GM04503 (cell line): ENCODE results near the gene RMDN2.

Source experiments
- DNase-seq: peaks from one replicate; pipeline ENCODE4 v3.0.0-alpha.2; 2012; ENCODE audit warnings: low read depth

The RMDN2 gene

GRCh38 chr2:37925063-37925897 lies at the start of gene RMDN2:
TSS of gene RMDN2 (plus strand) at chr2:37925287. CDS start at chr2:37929278, 3,991 bp downstream.
- peak; percentile 43 for DNase-seq

- no peak for DNase-seq
Measured at GRCh38 chr2:37875403-37875906, 49.6 kb upstream of the RMDN2 start.

GRCh38 chr2:37876227-37876626 lies 48.9 kb upstream of the RMDN2 start:
- no peak for DNase-seq

GRCh38 chr2:37877457-37878315 lies 47.4 kb upstream of the RMDN2 start:
- DNase-seq, result no peak

- DNase-seq, result no peak
Measured at GRCh38 chr2:37878536-37878935, 46.6 kb upstream of the RMDN2 start.

- DNase-seq, result no peak
Measured at GRCh38 chr2:37880551-37880950, 44.5 kb upstream of the RMDN2 start.

GRCh38 chr2:37881397-37881796 lies 43.7 kb upstream of the RMDN2 start:
- DNase-seq, result no peak

GRCh38 chr2:37882036-37882435 lies 43.1 kb upstream of the RMDN2 start:
- no peak for DNase-seq

GRCh38 chr2:37883518-37883917 lies 41.6 kb upstream of the RMDN2 start:
- no peak for DNase-seq

- no peak for DNase-seq
Measured at GRCh38 chr2:37885329-37885993, 39.6 kb upstream of the RMDN2 start.

GRCh38 chr2:37886745-37887144 lies 38.3 kb upstream of the RMDN2 start:
- no peak for DNase-seq

- DNase-seq, result no peak
Measured at GRCh38 chr2:37887286-37887685, 37.8 kb upstream of the RMDN2 start.

GRCh38 chr2:37890893-37891495 lies 34.1 kb upstream of the RMDN2 start:
- DNase-seq, result no peak

GRCh38 chr2:37891846-37892435 lies 33.1 kb upstream of the RMDN2 start:
- DNase-seq, result no peak

- DNase-seq, result no peak
Measured at GRCh38 chr2:37892436-37893114, 32.5 kb upstream of the RMDN2 start.

GRCh38 chr2:37893327-37893726 lies 31.8 kb upstream of the RMDN2 start:
- DNase-seq, result no peak

GRCh38 chr2:37894047-37894446 lies 31.0 kb upstream of the RMDN2 start:
- DNase-seq, result no peak

- no peak for DNase-seq
Measured at GRCh38 chr2:37894601-37895000, 30.5 kb upstream of the RMDN2 start.

GRCh38 chr2:37895140-37895539 lies 29.9 kb upstream of the RMDN2 start:
- DNase-seq, result no peak

GRCh38 chr2:37896319-37896718 lies 28.8 kb upstream of the RMDN2 start:
- no peak for DNase-seq

- no peak for DNase-seq
Measured at GRCh38 chr2:37897511-37897910, 27.6 kb upstream of the RMDN2 start.
